ENCODE data around the gene EPHA6.
"Not testable (repeated sequence)": the region's sequence is repeated elsewhere in the genome, so short reads cannot be mapped to it uniquely, and the experiment has no call there.

Gene EPHA6

GRCh38 chr3:97197083-97197482 is 382.7 kb downstream of the EPHA6 start:
- DNase-seq: no peak

GRCh38 chr3:97197830-97198229 is 383.4 kb downstream of the EPHA6 start:
- DNase-seq: no peak

GRCh38 chr3:97200387-97200786 is 386.0 kb downstream of the EPHA6 start:
- DNase-seq: no peak

GRCh38 chr3:97201814-97202213 is 387.4 kb downstream of the EPHA6 start:
- no peak for DNase-seq

GRCh38 chr3:97228966-97229365 is 414.6 kb downstream of the EPHA6 start:
- no peak for DNase-seq

- DNase-seq: no peak
These were observed 416.1 kb downstream of the EPHA6 start for GRCh38 chr3:97230486-97230885.

- no peak for DNase-seq
These were observed 418.1 kb downstream of the EPHA6 start for GRCh38 chr3:97232393-97233034.

- no peak for DNase-seq
These were observed 420.8 kb downstream of the EPHA6 start for GRCh38 chr3:97235179-97235578.

GRCh38 chr3:97235611-97236315 is 421.4 kb downstream of the EPHA6 start:
- no peak for DNase-seq

- DNase-seq: no peak
These were observed 427.0 kb downstream of the EPHA6 start for GRCh38 chr3:97241417-97241816.

- DNase-seq: no peak
These were observed 431.0 kb downstream of the EPHA6 start for GRCh38 chr3:97245201-97245910.

- no peak for DNase-seq
These were observed 441.7 kb downstream of the EPHA6 start for GRCh38 chr3:97256060-97256459.

GRCh38 chr3:97257942-97258697 is 443.7 kb downstream of the EPHA6 start:
- no peak for DNase-seq

- DNase-seq: no peak
These were observed 444.9 kb downstream of the EPHA6 start for GRCh38 chr3:97259263-97259662.

- no peak for DNase-seq
These were observed 449.8 kb downstream of the EPHA6 start for GRCh38 chr3:97264180-97264579.

- DNase-seq: no peak
These were observed 451.0 kb downstream of the EPHA6 start for GRCh38 chr3:97265237-97266005.

GRCh38 chr3:97269202-97269601 is 454.8 kb downstream of the EPHA6 start:
- DNase-seq: no peak

- not testable (repeated sequence) for DNase-seq
These were observed 462.6 kb downstream of the EPHA6 start for GRCh38 chr3:97276879-97277550.

- no peak for DNase-seq
These were observed 463.3 kb downstream of the EPHA6 start for GRCh38 chr3:97277708-97278107.

- no peak for DNase-seq
These were observed 464.1 kb downstream of the EPHA6 start for GRCh38 chr3:97278506-97278905.

- DNase-seq: no peak
These were observed 477.5 kb downstream of the EPHA6 start for GRCh38 chr3:97291901-97292300.

- DNase-seq: no peak
These were observed 479.3 kb downstream of the EPHA6 start for GRCh38 chr3:97293596-97294131.

All from HCEC 1CT (cell line).